LHCN-M2 (cell line): Measurements from ENCODE around the gene ZNF586. TPM values are rescaled to one million over a fixed set of nuclear protein-coding genes. Genes with fewer than 3 reads are reported as not detected.
"Not testable (repeated sequence)": the region's sequence is repeated elsewhere in the genome, so short reads cannot be mapped to it uniquely, and the experiment has no call there.

Experiments used
- DNase-seq: peaks from one replicate; pipeline ENCODE4 v3.0.0-alpha.2; 2012; ENCODE audit warnings: low read depth
- total RNA-seq: library from RNA; depleted of rRNA; stranded (reverse); fragments of >200 nt; gene quantifications from 2 replicates; pipeline ENCODE4 v1.2.3, GENCODE V29; 2014

ZNF586 gene
- total RNA-seq, 1 experiment from 2014 or later, result 9.6 TPM

DNA sequence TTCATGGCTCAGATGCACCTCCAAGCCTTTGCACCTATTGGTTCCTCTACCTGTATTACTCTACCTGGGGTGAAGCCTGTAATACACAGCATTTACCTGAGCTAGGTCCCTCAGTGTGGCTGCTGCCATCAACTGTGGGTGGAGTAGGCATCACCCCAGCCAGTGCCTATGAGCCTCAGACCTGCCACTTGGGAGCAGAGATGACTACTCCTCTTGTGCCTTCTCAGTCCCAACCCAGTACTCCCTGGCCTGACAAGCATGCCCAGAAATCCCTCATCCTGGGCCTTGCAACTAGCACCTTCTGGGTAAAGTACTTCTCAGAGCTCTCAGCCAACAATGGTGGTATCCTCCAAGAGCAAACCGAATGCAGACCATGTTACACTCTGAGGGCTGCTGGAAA is 27.1 kb downstream of the ZNF586 start:
- DNase-seq, result not testable (repeated sequence)

DNA sequence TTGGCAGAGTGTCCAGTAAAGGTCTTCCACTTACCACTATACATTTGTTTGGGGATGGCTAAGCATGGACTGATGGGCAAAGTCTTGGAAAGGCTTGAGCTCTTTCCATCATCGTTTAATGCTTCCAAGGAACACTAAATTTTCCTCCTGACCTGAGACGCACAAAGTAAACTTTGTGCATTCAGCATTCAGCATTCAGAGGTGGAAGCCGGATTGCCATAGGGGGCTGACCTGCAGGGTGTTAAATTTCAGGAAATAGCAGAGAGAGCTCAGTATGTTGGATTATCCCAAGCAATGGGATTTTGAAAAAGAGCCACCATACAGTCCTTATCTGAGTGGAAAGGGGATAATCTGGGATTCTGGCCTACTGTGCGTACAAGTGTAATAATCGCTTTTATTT is 31.2 kb downstream of the ZNF586 start:
- DNase-seq, result no peak

DNA sequence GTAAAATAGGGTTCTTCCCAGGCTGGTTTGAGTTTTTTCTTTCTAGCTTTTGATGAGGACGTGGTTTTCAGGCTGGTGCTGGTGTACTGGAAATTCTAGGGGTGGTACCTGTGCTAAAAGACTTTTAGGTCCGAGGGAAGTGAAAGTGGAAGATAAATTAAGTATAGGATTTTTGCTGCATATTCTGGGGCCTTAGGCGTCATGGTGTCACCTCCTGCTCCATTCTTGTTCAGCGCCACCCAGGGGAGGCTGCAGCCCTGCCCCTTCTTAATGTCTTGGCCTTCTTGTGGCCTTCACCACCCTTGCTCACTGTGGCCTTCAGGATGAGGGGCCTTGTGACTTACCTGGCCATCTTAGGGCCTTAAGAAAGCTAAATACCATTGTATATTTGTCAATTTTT is 32.8 kb downstream of the ZNF586 start:
- DNase-seq, result no peak

DNA sequence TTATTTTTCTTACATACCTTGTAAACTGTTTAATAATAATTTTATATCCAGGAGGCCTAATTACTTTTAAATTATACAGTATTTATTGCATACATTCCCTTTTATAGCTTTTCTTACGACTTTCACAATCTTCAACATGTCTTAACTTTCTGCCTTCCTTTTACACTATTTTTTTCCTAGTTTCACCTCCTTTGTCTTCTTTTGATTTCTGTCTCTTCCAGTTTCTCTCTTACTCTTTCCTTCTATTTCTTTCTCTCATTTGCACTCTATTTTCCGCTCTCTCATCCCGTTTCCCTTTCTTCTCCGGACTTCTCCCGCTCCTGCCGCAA is 33.8 kb downstream of the ZNF586 start:
- DNase-seq, result no peak

DNA sequence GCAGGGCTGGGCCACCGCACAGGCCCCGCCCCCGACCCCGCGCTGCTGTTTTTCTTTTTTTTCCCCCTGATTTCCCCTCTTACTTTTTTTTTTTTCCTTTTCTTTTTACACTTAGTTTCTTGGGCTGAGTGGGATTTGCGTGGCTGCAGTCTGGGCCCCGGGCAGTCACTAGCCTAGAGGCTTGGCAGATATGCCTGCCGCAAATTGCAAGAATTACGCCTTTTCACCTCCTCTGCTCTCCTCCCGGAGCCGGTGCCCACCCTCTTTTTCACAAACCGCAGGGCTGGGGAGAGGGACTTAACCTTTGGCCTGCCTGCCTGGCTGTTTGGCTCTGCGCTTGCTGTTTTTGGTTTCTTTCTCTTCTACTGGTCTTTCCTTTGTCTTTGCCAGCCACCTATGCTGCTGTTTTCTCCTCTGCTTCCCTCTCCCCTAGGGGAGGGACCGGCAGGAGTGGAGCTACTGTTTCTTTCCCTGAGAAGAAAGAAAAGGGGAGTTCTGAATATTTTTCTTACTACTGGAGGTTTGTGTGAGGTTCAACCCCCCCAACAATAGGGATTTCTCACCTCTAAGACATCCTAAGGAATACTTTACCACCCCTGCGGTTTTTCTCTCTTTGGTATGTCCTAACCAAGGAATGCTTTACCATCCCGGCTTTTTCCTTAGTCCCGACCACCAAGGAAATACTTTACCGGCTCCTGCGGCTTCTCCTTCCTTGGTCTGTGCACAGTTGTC is 34.3 kb downstream of the ZNF586 start:
- peak; percentile 88 for DNase-seq

DNA sequence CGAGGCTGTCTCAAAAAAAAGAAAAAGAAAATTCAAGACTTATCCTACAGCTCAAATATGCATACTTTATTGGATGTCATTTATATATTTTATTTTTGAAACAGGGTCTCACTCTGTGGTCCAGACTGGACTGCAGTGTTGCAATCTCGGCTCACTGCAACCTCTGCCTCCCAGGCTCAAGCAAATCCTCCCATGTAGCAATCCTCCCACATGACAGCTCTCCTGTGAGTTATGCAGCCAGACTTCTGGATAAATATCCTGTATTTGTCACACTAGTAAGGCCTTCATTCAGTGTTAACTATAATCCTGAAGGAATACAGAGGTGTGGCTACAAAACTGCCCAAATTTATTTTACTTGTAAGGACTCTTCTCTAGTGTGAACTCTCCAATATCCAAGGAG is 38.1 kb downstream of the ZNF586 start:
- no peak for DNase-seq

DNA sequence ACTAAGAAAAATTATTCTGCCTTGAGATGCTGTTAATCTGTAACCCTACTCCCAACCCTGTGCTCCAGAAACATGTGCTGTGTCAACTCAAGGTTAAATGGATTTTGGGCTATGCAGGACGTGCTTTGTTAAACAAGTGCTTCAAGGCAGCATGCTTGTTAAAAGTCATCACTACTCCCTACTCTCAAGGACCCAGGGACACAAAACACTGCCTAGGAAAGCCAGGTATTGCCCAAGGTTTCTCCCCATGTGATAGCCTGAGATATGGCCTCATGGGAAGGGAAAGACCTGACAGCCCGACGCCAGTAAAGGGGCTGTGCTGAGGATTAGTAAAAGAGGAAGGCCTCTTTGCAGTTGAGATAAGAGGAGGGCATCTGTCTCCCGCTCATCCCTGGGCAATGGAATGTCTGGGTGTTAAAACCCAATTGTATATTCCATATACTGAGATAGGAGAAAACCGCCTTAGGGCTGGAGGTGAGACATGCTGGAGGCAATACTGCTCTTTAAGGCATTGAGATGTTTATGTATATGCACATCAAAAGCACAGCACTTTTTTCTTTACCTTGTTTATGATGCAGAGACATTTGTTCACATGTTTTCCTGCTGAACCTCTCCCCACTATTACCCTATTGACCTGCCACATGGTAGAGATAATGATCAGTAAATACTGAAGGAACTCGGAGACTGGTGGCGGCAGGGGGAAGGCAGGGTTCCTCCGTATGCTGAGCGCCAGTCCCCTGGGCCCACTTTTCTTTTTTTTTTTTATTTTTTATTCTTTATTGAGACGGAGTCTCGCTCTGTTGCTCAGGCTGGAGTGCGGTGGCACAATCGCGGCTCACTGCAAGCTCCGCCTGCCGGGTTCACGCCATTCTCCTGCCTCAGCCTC is 41.2 kb downstream of the ZNF586 start:
- DNase-seq, result not testable (repeated sequence)

DNA sequence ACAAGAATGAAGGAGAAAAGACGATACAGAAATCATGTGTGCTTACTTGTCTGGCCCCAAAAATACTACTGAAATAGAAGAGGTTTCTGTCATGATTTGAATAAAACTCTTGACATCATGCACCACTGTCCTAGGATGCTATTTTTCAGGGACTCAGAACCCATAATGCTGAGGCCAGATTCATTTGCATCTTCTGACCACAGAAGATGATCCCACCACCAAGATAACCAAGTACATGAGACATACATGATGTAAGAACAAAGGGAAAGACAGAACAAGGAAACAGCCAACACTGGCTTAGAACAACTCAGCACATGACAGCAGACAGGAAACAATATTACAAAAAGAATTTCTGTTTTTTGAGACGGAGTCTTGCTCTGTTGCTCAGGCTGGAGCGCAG is 42.8 kb downstream of the ZNF586 start:
- no peak for DNase-seq

DNA sequence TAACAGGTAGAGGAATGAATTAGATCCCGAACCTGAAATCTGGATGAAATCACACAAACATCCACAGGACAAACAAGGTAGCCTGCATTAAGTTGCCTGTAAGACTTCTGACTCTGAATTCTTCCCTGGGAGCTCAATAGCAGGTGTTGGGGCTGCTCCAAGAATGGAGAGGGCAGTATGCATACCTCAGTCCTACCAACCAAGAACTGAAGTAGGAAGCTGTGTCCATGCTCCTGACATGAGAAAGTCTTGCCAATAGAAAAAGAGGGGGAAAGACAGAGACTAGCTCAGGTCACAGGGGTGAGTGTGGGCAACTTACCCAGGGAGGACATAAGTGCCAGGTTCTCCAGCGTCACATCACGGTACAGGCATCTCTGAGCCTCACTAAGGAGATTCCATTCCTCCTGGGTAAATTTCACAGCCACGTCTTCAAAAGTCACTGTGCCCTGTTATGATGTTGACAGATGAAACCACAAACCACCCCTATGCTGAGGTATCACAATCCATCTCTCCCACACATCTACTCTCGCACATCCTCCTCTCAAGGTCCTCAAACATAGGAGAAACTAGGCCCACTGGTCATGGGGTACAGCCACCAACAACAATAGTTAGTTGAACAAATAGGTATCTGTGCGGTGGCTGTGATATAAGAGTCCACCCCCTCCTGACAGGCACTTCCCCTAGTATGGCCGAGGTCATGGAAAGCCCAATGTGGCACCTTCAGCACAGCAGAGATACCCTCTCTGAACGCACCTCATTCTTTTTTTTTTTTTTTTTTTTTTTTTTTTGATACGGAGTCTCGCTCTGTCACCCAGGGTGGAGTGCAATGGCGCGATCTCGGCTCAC is 43.7 kb downstream of the ZNF586 start:
- not testable (repeated sequence) for DNase-seq

DNA sequence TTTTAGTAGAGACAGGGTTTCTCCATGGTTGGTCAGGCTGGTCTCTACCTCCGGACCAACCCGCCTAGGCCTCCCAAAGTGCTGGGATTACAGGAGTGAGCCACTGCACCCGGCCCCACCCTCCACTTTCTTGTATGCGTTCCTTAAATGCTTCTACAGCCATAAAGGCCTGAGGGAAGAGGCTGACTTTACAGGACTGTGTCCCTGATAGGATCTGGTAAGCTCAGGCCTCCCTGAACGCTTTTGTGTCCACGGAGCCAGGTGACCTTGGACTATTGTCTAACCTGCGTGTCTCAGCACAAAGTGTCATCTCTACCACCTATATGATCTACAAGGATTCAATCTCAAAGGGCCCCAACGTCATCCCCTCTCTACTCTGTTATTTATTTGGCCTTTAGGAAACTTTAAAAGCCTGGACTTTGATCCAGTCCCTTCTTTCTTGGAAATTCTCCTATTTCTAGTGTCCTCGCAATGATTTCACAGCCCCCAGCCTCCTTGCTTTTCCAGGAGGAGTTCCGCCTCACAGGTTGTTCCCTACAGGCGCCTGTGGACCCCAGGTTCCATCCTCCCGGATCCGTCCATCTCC is 44.5 kb downstream of the ZNF586 start:
- DNase-seq, result no peak

DNA sequence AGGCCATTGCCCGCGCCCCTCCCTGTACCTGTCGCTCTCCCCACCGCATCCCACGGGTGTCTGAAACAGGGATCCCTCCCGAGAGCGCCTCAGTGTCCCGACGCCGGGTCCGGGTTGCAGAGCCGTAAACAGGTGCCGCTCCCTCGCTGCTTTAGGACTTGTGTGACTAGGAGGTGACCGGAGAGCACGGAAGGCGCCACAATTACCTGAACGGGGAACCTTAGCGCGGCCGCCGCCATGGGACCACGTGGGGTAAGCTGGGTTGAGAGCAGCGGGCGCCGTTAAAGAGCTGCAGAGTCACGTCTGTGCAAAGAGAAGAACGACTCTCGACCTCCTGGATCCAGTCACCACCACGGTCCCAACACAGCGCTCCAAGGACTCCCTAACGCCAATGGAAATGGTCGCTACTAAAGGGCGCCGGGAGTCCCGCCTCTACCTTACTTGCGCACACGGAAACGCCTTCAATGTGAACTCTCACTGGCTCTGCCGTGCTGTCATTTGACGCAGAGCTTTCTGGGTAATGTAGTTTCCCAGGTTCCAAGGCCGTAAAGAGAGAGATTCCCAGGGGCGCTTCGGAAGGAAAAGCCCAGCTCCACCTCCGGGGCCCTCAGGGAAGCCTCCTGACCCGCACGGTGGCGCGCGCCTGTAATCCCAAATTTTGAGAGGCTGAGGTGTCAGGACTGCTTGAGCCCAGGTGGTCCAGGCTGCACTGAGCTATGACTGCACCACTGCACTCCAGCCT is 45.2 kb downstream of the ZNF586 start, which contains the start of gene ZNF552:
Gene ZNF552 (minus strand): TSS at position 409 of the 742 bp plus-strand sequence. CDS start 170 bp downstream, at position 239.
- DNase-seq, result peak; percentile 88

DNA sequence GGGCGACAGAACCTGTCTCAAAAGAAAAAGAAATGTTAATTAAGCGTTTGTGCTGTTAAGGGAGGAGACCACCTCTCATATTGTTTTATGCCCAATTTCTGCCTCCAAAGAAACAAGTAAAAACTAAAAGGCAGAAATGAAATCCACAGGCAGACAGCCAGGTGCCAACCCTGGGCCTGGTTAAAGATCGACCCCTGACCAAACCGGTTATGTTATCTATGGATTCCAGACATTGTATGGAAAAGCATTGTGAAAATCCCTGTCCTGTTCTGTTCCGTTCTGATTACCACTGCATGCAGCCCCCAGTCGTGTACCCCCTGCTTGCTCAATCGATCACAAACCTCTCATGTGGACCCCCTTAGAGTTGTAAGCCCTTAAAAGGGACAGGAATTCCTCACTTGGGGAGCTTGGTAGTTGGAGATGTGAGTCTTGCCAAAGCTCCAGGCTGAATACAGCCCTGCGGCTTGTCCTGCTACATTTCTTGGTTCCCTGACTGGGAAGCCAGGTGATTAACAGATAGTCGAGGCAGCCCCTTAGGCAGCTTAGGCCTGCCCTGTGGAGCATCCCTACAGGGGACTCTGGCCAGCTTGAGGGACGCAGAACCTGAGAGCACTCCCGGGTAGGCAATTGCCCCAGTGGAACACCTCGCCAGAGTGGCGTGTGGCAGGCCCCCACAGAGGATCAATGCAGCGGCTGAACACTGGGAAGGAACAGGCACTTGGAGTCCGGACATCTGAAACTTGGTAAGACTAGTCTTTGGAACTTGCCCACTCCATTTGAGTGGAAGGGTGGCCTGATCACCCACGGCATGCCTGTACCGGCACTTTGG is 46.0 kb downstream of the ZNF586 start:
- DNase-seq, result no peak

DNA sequence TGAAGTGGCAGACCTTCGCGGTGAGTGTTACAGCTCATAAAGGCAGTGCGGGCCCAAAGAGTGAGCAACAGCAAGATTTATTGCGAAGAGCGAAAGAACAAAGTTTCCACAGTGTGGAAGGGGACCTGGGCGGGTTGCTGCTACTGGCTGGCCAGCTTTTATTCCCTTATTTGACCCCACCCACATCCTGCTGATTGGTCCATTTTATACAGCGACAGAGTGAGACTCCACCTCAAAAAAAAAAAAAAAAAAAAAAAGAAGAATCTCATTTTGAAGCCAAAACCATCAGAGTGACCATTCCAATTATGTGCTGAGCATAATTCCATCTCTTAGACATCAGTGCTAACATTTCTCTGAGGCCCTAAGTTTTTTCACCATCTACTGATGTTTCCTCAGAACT is 47.2 kb downstream of the ZNF586 start:
- no peak for DNase-seq

DNA sequence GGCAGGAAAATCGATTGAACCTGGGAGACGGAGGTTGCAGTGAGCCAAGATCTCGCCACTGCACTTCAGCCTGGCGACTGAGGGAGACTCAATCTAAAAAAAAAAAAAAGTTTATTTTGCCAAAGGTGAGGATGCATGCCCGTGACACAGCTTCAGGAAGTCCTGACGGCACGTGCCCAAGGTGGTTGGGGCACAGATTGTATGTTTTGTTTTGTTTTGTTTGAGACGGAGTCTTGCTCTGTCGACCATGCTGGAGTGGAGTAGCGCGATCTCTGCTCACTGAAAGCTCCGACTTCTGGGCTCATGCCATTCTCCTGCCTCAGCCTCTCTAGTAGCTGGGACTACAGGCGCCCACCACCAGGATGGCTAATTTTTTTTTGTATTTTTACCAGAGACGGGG is 48.5 kb downstream of the ZNF586 start:
- no peak for DNase-seq

DNA sequence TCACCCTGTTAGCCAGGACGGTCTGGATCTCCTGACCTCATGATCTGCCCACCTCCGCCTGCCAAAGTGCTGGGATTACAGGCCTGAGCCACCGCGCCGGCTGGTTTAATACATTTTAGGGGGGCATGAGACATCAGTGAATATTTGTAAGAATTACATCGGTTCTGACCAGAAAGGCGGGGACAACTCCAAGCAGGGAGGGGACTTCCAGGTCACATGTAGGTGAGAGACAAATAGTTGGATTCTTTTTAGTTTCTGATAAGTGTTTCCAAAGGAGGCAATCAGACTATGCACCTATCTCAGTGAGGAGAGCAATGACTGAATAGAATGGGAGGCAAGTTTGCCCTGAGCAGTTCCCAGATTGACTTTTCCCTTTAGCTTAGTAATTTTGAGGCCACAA is 48.9 kb downstream of the ZNF586 start:
- no peak for DNase-seq

DNA sequence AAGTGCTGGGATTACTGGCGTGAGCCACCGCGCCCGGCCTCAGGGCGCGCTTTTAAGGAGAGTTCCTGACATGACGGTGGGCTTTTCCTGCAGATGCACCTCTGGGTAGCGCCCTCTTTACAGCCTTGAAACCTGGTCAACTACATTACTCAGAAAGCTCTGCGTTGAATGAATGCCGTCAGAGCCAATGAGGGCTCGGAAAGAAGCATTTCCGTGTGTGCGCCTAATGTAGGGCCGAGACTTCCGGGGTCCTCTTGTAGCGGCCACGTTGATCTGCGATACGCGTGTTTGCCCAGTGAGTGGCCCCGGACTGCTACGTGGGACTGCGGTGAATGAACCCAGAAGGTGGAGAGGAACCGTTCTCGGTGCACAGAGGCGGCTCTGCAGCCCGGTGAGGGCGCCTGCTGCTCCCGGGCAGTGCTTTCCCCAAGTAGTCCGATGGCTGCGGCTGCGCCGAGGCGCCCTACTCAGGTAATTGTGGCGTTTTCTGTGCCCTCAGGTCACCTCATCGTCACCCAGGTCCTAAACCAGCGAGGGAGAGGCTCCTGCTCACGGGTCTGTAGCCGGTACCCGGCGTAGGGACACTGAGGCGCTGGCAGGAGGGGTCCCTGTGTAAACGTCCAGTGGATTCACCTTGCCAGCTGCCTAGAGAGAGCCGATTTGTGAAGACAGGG is 50.1 kb downstream of the ZNF586 start:
- DNase-seq, result peak; percentile 92

DNA sequence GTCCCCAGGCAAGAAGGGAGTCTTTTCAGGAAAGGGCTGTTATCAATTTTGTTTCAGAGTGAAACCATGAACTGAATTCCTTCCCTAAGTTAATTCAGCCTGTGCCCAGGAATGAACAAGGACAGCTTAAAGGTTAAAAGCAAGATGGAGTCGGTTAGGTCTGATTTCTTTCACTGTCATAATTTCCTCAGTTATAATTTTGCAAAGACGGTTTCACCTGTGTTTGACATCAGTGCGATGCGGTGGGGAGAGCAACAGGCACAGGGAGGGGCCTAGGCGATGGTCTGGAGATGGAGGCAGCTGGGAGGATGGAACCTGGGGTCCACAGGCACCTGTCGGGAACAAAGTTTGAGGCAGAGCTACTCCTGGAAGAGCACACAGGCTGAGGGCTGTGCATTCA is 51.1 kb downstream of the ZNF586 start:
- DNase-seq, result no peak

DNA sequence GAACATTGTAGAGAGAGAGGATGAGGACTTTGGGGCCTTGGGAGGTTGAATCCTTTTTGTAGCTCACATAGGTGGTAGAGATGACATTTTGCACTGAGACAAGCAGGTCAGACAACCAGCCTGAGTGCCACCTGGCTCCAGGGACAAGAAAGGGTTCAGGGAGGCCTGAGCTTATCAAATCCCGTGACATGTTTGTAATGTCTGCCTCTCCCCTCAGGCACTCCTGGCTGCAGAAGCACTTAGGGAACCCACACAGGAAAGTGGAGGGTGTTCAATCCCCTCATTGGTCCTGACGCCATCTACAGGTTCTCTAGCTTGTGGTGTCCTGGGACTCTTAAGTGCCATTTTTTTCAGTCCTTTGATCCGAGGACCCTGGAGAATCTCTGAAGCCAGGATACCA is 51.6 kb downstream of the ZNF586 start:
- not testable (repeated sequence) for DNase-seq

DNA sequence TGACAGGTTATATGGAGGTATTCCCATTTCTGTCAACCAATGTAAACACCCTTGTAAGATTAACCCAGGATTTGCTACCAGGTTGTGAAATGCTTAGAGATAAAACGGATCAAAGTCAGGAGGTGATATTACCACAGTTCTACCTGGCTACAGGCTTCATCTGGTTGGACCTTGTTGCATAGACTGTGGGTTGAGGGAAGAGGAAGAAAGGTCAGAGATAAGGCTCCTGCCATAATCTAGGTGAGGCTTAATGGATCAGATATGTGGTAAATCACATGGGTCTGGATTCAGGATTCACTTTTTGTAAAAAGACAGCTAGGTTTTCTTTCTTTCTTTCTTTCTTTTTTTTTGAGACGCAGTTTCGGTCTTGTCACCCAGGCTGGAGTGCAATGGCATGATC is 52.0 kb downstream of the ZNF586 start:
- not testable (repeated sequence) for DNase-seq
